C4-2B (cell line): ENCODE measurements around the gene MT1HL1.
A peak's percentile ranks its signal among the peaks of the same experiment; 100 is the strongest.

Source experiments
- H3K27ac ChIP-seq: fragments of 450-650 bp; 2 replicates; pipeline ENCODE4 v1.5.1; 2017
- ZFX ChIP-seq: fragments of 450-650 bp; IDR thresholded peaks from 2 replicates; pipeline ENCODE4 v1.6.1; 2017
- TF ChIP-seq, protein P1 (sequence below): fragments of 450-650 bp; conservative IDR thresholded peaks from 2 replicates; pipeline ENCODE4 v1.5.1; 2017; ENCODE audit warnings: mild to moderate bottlenecking

MT1HL1 gene

GRCh38 chr1:237032029-237032428 is 27.8 kb upstream of the MT1HL1 start:
- H3K27ac ChIP-seq: 0 out of 2 replicates have a peak overlapping the region, but pooled peaks have one; percentile 9
- TF ChIP-seq, protein P1, sequence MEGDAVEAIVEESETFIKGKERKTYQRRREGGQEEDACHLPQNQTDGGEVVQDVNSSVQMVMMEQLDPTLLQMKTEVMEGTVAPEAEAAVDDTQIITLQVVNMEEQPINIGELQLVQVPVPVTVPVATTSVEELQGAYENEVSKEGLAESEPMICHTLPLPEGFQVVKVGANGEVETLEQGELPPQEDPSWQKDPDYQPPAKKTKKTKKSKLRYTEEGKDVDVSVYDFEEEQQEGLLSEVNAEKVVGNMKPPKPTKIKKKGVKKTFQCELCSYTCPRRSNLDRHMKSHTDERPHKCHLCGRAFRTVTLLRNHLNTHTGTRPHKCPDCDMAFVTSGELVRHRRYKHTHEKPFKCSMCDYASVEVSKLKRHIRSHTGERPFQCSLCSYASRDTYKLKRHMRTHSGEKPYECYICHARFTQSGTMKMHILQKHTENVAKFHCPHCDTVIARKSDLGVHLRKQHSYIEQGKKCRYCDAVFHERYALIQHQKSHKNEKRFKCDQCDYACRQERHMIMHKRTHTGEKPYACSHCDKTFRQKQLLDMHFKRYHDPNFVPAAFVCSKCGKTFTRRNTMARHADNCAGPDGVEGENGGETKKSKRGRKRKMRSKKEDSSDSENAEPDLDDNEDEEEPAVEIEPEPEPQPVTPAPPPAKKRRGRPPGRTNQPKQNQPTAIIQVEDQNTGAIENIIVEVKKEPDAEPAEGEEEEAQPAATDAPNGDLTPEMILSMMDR: no peak
- TF ChIP-seq ZFX: no peak

- TF ChIP-seq, protein P1: no peak
- TF ChIP-seq ZFX: no peak
- 0 out of 2 replicates have a peak overlapping the region, but pooled peaks have one; percentile 9 for H3K27ac ChIP-seq
These were observed 27.2 kb upstream of the MT1HL1 start for GRCh38 chr1:237031480-237031879.

- TF ChIP-seq ZFX: no peak
- TF ChIP-seq, protein P1: no peak
- H3K27ac ChIP-seq: peak overlapping the region; percentile 36; the same call in 1 of the 2 replicates
These were observed 25.8 kb upstream of the MT1HL1 start for GRCh38 chr1:237029850-237030535.

DNA sequence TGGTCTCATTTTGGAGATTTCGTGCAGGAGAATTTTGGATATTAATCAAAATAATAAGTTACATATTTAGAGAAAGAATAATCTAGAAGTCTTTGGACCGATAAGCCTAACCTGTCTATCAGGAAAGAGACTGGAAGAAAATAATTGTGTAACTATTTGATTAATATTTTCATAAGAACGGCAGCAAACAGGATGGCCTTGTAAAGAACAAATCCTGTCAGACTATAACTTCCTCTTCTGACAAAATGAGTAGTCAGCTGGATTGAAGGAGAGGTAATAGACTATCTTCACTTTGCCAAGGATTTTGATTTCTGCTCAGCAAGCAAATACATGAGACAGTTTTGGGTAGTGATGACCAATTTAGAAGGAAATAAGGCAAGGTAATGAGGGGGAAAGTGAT is 25.0 kb upstream of the MT1HL1 start:
- TF ChIP-seq, protein P1: no peak
- no peak for TF ChIP-seq ZFX
- H3K27ac ChIP-seq: peak overlapping the region; percentile 36; the same call in 1 of the 2 replicates

- no peak overlapping the region for H3K27ac ChIP-seq
- no peak for TF ChIP-seq ZFX
- TF ChIP-seq, protein P1: no peak
These were observed 21.3 kb upstream of the MT1HL1 start for GRCh38 chr1:237025358-237026074.

DNA sequence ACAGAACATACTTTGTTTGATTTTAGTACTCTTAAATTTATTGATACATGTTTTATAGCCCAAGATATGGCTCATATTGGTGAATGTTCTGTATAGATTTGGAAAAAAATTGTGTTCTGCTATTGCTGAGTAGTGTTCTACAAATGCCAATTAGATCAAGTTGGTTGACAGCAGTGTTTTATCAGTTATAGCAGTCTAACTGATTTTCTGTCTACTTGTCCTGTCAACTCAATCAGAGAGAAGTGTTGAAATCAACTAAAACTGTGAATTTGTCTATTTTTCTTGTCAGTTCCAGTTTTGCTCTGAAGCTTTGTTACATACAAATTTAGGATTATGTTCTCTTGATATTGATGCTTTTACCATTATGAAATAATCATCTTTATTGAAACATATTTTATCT is 14.7 kb upstream of the MT1HL1 start:
- TF ChIP-seq ZFX: no peak
- TF ChIP-seq, protein P1: no peak
- H3K27ac ChIP-seq: no peak overlapping the region

DNA sequence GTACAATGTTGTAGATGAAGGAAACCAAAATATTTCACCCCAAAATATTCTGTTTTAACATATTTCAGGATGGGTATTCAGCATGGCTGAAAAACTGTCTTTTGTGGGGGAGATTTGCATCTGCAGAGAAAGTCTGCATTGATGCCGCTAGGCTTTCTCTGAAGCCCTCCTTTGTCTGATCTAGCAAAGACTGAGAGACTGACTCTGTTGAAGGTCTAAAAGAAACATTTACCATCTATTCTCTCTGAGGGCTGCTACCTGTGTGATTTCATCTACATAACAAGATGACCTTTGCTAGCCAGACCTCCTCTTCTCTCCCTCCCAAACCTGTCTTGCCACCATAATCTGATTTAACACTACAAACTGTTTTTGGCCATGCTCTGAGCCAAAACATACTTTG is 12.4 kb upstream of the MT1HL1 start:
- H3K27ac ChIP-seq: no peak overlapping the region
- TF ChIP-seq ZFX: no peak
- TF ChIP-seq, protein P1: no peak
